HG03432 (cell line): ENCODE results near the gene ILRUN.
"Not testable (repeated sequence)": the region's sequence is repeated elsewhere in the genome, so short reads cannot be mapped to it uniquely, and the experiment has no call there.

Source experiments
- ATAC-seq: cut with Tn5 transposase; IDR thresholded peaks from one replicate; pipeline ENCODE4 v1.9.1; 2021; ENCODE audit warnings: mild to moderate bottlenecking, moderate library complexity; ENCODE audit not compliant: unreplicated experiment

Gene ILRUN

GRCh38 chr6:34696739-34697543 is at the start of gene ILRUN:
ILRUN (minus strand) TSS chr6:34696767; CDS start chr6:34696603, 164 bp downstream.
- peak; percentile 79 for ATAC-seq

DNA sequence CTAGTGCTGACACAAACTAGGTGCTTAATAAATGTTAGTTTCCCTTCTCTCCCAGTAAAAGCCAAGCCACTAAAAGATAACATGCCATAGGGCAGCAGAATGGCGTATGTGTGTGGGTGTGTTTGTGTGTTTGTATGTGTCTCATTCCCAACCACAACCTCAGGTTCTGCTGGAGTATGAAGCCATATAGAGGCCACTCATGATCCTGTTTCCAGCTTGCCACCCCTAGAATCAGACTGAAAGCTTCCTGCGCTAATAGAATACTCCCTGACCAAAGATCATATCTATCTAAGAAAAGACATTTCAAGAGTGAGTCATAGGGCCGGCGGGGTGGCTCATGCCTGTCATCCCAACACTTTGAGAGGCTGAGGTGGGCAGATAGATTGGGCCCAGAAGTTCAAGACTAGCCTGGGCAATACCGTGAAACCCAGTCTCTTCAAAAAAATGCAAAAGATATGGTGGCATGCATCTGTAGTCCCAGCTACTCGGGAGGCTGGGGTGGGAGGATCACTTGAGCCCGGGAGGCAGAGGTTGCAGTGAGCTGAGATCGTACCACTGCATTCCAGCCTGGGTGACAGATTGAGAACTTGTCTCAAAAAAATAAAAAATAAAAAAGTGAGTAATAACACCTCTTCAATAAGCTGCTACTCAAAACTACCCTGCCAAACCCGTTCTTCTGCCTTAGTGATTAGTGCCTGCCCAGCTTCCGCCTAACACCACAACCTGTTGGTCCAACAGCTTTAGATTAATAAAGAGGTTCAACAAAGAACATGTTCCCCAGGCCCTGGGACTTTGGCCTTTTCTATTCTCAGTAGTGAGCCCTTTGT is 48.9 kb upstream of the ILRUN start:
- no peak for ATAC-seq

DNA sequence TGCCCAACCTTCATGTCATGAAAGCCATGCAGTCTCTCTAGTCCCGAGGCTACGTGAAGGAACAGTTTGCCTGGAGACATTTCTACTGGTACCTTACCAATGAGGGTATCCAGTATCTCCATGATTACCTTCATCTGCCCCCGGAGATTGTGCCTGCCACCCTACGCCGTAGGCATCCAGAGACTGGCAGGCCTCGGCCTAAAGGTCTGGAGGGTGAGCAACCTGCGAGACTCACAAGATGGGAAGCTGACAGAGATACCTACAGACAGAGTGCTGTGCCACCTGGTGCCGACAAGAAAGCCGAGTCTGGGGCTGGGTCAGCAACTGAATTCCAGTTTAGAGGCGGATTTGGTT is 47.7 kb upstream of the ILRUN start:
- not testable (repeated sequence) for ATAC-seq

GRCh38 chr6:34743625-34744293 is 47.2 kb upstream of the ILRUN start:
- no peak for ATAC-seq

GRCh38 chr6:34742094-34742493 is 45.5 kb upstream of the ILRUN start:
- ATAC-seq = no peak

DNA sequence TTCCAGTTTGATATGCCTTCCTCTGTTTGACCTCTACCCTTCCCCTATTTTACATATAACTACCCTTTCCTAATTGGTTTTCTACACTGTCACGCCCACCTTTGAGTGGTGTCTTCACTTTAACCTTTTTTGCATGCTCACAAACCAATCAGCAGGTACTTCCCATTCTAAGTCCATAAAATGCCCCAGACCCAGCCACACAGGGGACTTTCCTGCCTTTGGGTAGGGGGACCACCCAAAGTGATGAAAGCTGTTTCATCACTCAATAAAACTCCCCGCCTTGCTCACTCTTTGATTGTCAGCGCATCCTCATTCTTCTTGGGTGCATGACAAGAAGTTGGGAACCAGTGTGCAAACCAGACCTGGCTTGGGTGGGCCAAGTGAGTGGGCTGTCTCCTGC is 40.3 kb upstream of the ILRUN start:
- ATAC-seq = no peak

DNA sequence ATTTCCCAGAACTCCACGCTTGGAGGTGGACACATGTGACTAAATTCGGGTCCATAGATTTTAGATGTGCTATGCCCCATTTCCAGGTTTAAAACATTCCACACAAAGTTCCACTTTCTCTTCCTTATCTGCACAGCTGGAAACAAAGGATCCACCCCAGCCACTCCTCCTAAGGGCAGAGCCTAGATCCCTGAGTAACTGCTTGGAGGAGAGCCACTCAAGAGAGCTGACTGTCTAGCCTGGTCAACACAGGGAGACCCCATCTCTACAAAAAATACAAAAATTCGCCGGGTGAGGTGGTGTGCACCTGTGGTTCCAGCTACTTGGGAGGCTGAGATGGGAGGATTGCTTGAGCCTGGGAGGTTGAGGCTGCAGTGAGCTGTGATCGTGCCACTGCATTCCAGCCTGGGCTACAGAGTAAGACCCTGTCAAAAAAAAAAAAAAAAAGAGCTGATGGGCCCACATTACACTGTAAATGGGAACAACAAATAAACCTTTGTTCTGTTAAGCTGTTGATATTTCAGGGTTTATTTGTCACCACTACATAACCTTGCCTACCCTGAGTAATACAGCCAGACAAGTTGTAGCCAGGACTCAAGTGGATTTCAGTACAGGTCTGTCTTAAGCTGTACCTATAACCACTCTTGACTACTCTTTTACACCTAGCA is 35.0 kb upstream of the ILRUN start:
- ATAC-seq = no peak

- ATAC-seq = no peak
Measured at GRCh38 chr6:34729631-34730470, 33.3 kb upstream of the ILRUN start.

DNA sequence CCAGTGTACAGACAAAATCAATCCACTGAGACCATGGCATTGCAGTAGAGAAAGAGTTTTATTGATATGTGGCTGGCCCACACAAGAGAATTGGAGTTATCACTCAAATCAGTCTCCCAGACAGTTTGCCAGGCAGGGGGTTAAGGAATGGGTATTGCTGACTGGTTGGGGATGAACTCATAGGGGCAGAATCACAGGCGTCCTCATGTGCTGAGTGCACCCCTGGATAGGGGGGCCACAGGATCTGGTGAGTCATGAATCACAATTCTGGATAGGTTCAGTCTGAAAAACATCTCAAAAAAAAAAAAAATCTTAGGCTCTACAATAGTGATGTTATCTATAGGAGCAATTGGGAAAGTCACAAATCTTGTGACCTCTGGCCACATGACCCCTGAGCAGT is 29.5 kb upstream of the ILRUN start:
- ATAC-seq = no peak

DNA sequence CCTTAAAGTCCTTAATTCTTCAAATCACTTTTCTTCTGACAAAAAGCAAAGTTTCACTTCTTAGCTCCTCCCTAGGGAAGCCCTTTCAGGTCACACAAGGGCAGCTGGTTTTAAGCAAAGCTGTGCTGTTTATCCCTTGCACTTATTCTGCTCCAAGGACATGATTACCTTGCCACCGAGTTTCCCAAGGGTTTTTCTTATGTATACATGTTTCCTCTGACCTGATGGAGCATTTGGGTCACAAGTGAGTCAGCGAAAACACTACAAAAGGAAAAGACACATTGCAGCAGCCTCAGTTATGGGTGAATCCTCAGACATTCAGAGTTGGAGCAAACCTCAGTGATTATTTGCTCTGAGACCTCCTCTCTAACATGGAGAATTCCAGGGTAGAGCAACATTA is 26.6 kb upstream of the ILRUN start:
- ATAC-seq = no peak

DNA sequence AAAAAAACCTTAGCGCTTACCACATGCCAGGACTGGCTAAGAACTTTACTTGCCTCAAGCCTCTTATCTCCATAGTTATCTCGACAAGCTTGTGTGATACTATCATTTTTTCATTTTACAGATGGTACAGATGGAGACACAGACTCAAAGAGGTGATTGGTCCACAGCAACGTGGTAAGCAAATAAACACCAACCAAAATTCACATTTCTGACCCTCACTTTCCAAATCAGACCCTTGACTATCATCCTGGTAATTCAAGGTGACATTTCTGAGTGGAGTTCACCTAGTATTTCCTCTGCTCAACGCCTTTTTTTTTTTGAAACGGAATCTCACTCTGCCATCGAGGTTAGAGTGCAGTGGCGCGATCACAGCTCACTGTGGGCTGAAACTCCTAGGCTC is 25.9 kb upstream of the ILRUN start:
- ATAC-seq = no peak

GRCh38 chr6:34720160-34720559 is 23.6 kb upstream of the ILRUN start:
- ATAC-seq = not testable (repeated sequence)

- ATAC-seq = not testable (repeated sequence)
Measured at GRCh38 chr6:34719646-34720045, 23.1 kb upstream of the ILRUN start.

DNA sequence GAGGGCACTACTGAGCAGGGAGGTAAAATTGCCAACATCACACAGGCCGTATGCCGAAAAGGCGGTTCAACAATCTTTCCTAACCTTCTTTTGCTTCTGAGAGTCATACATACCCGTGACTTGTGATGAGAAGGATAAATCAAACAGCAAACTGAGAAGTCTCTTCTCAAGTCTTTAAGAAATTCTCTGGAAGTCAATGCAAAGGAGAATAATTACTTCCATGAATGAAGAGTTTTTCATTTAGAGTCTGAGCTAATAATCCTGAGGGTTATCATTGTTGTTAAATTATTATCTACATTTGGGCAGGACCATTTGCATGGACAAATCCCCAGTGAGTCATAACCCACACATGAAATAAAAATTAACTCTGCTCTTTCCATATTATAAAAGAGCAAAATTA is 22.4 kb upstream of the ILRUN start:
- ATAC-seq = no peak

GRCh38 chr6:34717466-34717865 is 20.9 kb upstream of the ILRUN start:
- no peak for ATAC-seq

- no peak for ATAC-seq
Measured at GRCh38 chr6:34714663-34715062, 18.1 kb upstream of the ILRUN start.

DNA sequence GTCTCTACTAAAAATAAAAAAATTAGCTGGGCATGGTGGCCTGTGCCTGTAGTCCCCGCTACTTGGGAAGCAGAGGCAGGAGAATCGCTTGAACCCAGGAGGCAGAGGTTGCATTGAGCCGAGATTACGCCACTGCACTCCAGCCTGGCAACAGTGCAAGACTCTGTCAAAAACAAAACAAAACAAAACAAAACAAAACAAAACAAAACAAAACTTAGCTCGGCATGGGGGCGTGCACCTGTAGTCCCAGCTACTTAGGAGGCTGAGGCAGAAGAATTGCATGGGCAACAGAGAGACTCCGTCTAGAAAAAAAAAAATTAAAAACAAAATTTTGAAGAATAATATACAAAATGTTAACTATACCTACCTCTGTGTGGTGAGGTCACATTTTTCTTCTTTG is 16.3 kb upstream of the ILRUN start:
- not testable (repeated sequence) for ATAC-seq

- no peak for ATAC-seq
Measured at GRCh38 chr6:34709386-34709785, 12.8 kb upstream of the ILRUN start.

DNA sequence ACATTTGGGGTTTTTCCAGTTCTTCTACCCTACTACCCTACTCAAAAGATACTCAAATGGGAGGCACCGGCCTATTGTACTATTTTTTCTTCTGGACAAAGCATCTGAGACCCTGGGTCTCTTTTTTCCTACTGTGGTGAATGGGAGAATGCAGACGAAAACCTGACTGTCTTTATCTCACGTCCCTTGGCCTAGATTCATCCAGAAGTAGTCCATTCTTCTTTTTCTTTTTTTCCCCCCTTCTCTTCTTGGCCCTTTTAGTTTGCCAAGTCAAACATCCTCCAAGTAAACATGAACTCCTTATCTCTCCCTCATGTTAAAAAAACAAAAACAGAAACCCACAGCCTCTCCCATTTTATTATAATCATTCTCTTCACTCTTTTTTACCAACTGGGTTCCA is 8.7 kb upstream of the ILRUN start:
- ATAC-seq = no peak

DNA sequence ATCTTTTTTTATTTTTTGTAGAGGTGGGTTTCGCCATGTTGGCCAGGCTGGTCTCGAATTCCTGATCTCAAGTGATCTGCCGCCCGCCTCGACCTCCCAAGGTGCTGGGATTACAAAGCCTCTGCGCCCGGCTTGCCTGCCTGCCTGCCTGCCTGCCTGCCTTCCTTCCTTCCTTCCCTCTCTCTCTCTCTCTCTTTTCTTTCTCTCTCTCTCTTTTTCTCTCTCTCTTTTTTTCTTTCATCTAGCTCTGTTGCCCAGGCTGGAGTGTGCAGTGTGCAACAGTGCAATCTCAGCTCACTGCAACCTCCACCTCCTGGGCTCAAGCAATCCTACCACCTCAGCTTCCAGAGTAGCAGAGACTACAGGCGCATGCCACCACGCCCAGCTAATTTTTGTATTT is 4.6 kb upstream of the ILRUN start:
- ATAC-seq = no peak
